Measurements from ENCODE around the gene KANSL1. TPM values are rescaled to one million over a fixed set of nuclear protein-coding genes. Genes with fewer than 3 reads are reported as not detected.

The KANSL1 gene
- total and polyA plus RNA-seq, 2 experiments from 2014 or later = 49.0 to 206 TPM

- Mint-ChIP-seq H3K27ac (no peak overlapping the region), H3K36me3 (ENCODE audit: low read depth) (no peaks in the 10 kb centered on the region; the same call in 2 of the 3 replicates), H3K4me1 (no peaks in the 10 kb centered on the region), H3K27me3 (ENCODE audit: insufficient read depth, low read depth, poor library complexity) (peaks cover 17% of the 10 kb centered on the region), H3K4me3 (no peak overlapping the region), H3K9me3 (no peaks in the 10 kb centered on the region; the same call in 2 of the 3 replicates)
- Histone ChIP-seq H3F3A (replicated peaks; ENCODE audit: low read depth) (no peaks in the 10 kb centered on the region), H3K27ac (ENCODE audit: low read depth) (no peak overlapping the region), H3K4me1 (ENCODE audit: insufficient read depth) (no peaks in the 10 kb centered on the region), H4K20me1 (replicated peaks; ENCODE audit: insufficient read depth) (no peaks in the 10 kb centered on the region), H3K9me2 (ENCODE audit: insufficient read depth) (no peaks in the 10 kb centered on the region), H3K4me3 (no peak overlapping the region), H2AFZ (no peak overlapping the region), H3K36me3 (ENCODE audit: insufficient read depth) (no peaks in the 10 kb centered on the region), H3K4me2 (no peak overlapping the region), H3K27me3 (ENCODE audit: insufficient read depth) (no peaks in the 10 kb centered on the region), H3K79me2 (replicated peaks; ENCODE audit: insufficient read depth) (no peaks in the 10 kb centered on the region)
- TF ChIP-seq STAT1 (IDR thresholded peaks at IDR 0.05; ENCODE audit: unreplicated experiment) = no peak
- no peak for TF ChIP-seq CTCF (conservative IDR thresholded peaks at IDR 0.05; ENCODE audit: low read depth in 2 of 2)
- no peak for TF ChIP-seq ZNF462 (CRISPR knock-in tag; IDR thresholded peaks at IDR 0.05)
- TF ChIP-seq ZNF331 (CRISPR knock-in tag; IDR thresholded peaks at IDR 0.05; ENCODE audit: low read depth) = no peak
- no peak for TF ChIP-seq ETS1 (IDR thresholded peaks at IDR 0.05)
- no peak for TF ChIP-seq EZH2 (IDR thresholded peaks at IDR 0.05; ENCODE audit: low read depth, unreplicated experiment)
- TF ChIP-seq NANOG (IDR thresholded peaks at IDR 0.05; ENCODE audit: borderline replicate concordance) = no peak
- no peak for TF ChIP-seq EZH2phosphoT487 (IDR thresholded peaks at IDR 0.05; ENCODE audit: unreplicated experiment)
- no peak for TF ChIP-seq POLR2AphosphoS5 (IDR thresholded peaks at IDR 0.05; ENCODE audit: low read depth)
- no peak for TF ChIP-seq JUNB (IDR thresholded peaks at IDR 0.05; ENCODE audit: unreplicated experiment)
- TF ChIP-seq ZNF114 (CRISPR knock-in tag; IDR thresholded peaks at IDR 0.05) = no peak
- no peak for TF ChIP-seq CREB1 (CRISPR knock-in tag; IDR thresholded peaks at IDR 0.05; ENCODE audit: low read depth)
- TF ChIP-seq REST (IDR thresholded peaks at IDR 0.05; ENCODE audit: unreplicated experiment) = no peak
- ATAC-seq (no peak), DNase-seq (ENCODE audit: low spot score) (no peak)
These were observed 192.5 kb downstream of the KANSL1 start for GRCh38 chr17:46000757-46001156.
